Bone marrow (tissue), 2 donors: ENCODE data around the gene PHLDB1.
"Not testable (repeated sequence)": the region's sequence is repeated elsewhere in the genome, so short reads cannot be mapped to it uniquely, and the experiment has no call there.

Experiments used
- DNase-seq, 2 donors: peaks; one replicate each; lab custom pipeline; 2025; lab: John Stamatoyannopoulos, UW

The PHLDB1 gene

GRCh38 chr11:118607401-118608359 is at the start of gene PHLDB1:
Gene PHLDB1 (plus strand): TSS chr11:118607615. CDS start chr11:118613837, 6,222 bp downstream.
- peak in 1 of 2 donors; percentile 58 for DNase-seq

- no peak for DNase-seq
These were observed 46.6 kb upstream of the PHLDB1 start for GRCh38 chr11:118560806-118561205.

- DNase-seq = no peak
These were observed 42.4 kb upstream of the PHLDB1 start for GRCh38 chr11:118565051-118565450.

- DNase-seq = no peak
These were observed 37.7 kb upstream of the PHLDB1 start for GRCh38 chr11:118569670-118570069.

- DNase-seq = no peak
These were observed 36.6 kb upstream of the PHLDB1 start for GRCh38 chr11:118570787-118571186.

- not testable (repeated sequence) for DNase-seq
These were observed 35.7 kb upstream of the PHLDB1 start for GRCh38 chr11:118571701-118572060.

GRCh38 chr11:118572061-118572980 is 35.1 kb upstream of the PHLDB1 start, which contains the start of gene ARCN1:
Gene ARCN1 (plus strand): TSS chr11:118572409. CDS start chr11:118572548, 139 bp downstream.
- peak; percentile 67 to 68 for DNase-seq

GRCh38 chr11:118572981-118573550 is 34.3 kb upstream of the PHLDB1 start:
- DNase-seq = peak in 1 of 2 donors; percentile 3

- no peak for DNase-seq
These were observed 32.8 kb upstream of the PHLDB1 start for GRCh38 chr11:118574636-118575035.

- not testable (repeated sequence) for DNase-seq
These were observed 29.4 kb upstream of the PHLDB1 start for GRCh38 chr11:118577995-118578394.

- no peak for DNase-seq
These were observed 26.4 kb upstream of the PHLDB1 start for GRCh38 chr11:118581057-118581456.

GRCh38 chr11:118587952-118588351 is 19.5 kb upstream of the PHLDB1 start:
- no peak for DNase-seq

- DNase-seq = no peak
These were observed 14.6 kb upstream of the PHLDB1 start for GRCh38 chr11:118592616-118593367.

GRCh38 chr11:118594984-118595383 is 12.4 kb upstream of the PHLDB1 start:
- peak in 1 of 2 donors; percentile 44 for DNase-seq

- DNase-seq = no peak
These were observed 10.9 kb upstream of the PHLDB1 start for GRCh38 chr11:118596224-118597146.

GRCh38 chr11:118597556-118597955 is 9.9 kb upstream of the PHLDB1 start:
- DNase-seq = no peak

- no peak for DNase-seq
These were observed 5.1 kb upstream of the PHLDB1 start for GRCh38 chr11:118602331-118602730.

GRCh38 chr11:118603709-118604108 is 3.7 kb upstream of the PHLDB1 start:
- DNase-seq = not testable (repeated sequence)

- no peak for DNase-seq
These were observed 2.8 kb upstream of the PHLDB1 start for GRCh38 chr11:118604566-118604965.
